Neuronal stem cell (in vitro differentiated cells): ENCODE data around the gene STRIT1.

Experiments
- DNase-seq: peaks from one replicate; pipeline ENCODE4 v3.0.0-alpha.2; 2013; ENCODE audit warnings: low spot score
- H2AFZ ChIP-seq: one replicate; pipeline ENCODE4 v1.6.1; 2013; ENCODE audit warnings: mild to moderate bottlenecking, low read length, inconsistent platforms
- H2AK5ac ChIP-seq: 2 replicates; pipeline ENCODE4 v1.6.1; 2013; ENCODE audit warnings: low read depth, mild to moderate bottlenecking, inconsistent platforms, low read length, moderate library complexity, mixed read lengths
- H2BK120ac ChIP-seq: 2 replicates; pipeline ENCODE4 v1.6.1; 2013; ENCODE audit warnings: low read depth, mild to moderate bottlenecking, inconsistent platforms, low read length, moderate library complexity, mixed read lengths
- H2BK12ac ChIP-seq: one replicate; pipeline ENCODE4 v1.6.1; 2013; ENCODE audit warnings: low read length, inconsistent platforms
- H2BK15ac ChIP-seq: 2 replicates; pipeline ENCODE4 v1.6.1; 2013; ENCODE audit warnings: mild to moderate bottlenecking, low read length, inconsistent platforms, mixed read lengths
- H2BK5ac ChIP-seq: one replicate; pipeline ENCODE4 v1.6.1; 2013; ENCODE audit warnings: inconsistent platforms, mild to moderate bottlenecking, low read length, moderate library complexity
- H3K14ac ChIP-seq: one replicate; pipeline ENCODE4 v1.6.1; 2013; ENCODE audit warnings: low read length, inconsistent platforms
- H3K18ac ChIP-seq: 2 replicates; pipeline ENCODE4 v1.6.1; 2013; ENCODE audit warnings: low read length, inconsistent platforms
- H3K23ac ChIP-seq: 2 replicates; pipeline ENCODE4 v1.6.1; 2013; ENCODE audit warnings: low read depth, mild to moderate bottlenecking, mixed read lengths, low read length, inconsistent platforms; ENCODE audit not compliant: poor library complexity
- H3K27ac ChIP-seq: replicated peaks from 3 replicates; pipeline ENCODE4 v1.5.1; 2013; ENCODE audit warnings: low read length, inconsistent platforms
- H3K27me3 ChIP-seq, 3 experiments: 2 replicates each; pipeline ENCODE4 v1.6.1; 2013; ENCODE audit warnings: low read length in 3 of 3, mild to moderate bottlenecking in 2 of 3, inconsistent platforms in 1 of 3, low read depth in 1 of 3, mixed read lengths in 1 of 3, moderate library complexity in 1 of 3; ENCODE audit not compliant: control insufficient read depth in 3 of 3, insufficient read depth in 3 of 3
- H3K36me3 ChIP-seq, 2 donors: replicated peaks in 1 of 2; 2 replicates each; pipeline ENCODE4 v1.6.1; 2013; ENCODE audit warnings: low read length in 2 of 2; ENCODE audit not compliant: control insufficient read depth in 2 of 2, insufficient read depth in 2 of 2
- H3K4ac ChIP-seq: 2 replicates; pipeline ENCODE4 v1.6.1; 2013; ENCODE audit warnings: inconsistent platforms, mild to moderate bottlenecking, low read length, moderate library complexity
- H3K4me1 ChIP-seq, 2 donors: 1 replicate in 1 of 2; 2 replicates in 1 of 2; pipeline ENCODE4 v1.6.1; 2013; ENCODE audit warnings: low read length in 2 of 2, low read depth in 1 of 2; ENCODE audit not compliant: control insufficient read depth in 2 of 2, insufficient read depth in 1 of 2
- H3K4me2 ChIP-seq: one replicate; pipeline ENCODE4 v1.6.1; 2013; ENCODE audit warnings: mild to moderate bottlenecking, low read length, inconsistent platforms; ENCODE audit not compliant: insufficient read depth, poor library complexity, severe bottlenecking
- H3K4me3 ChIP-seq, 2 donors: 2 replicates each; pipeline ENCODE4 v1.5.1; 2013; ENCODE audit warnings: low read length in 2 of 2, mild to moderate bottlenecking in 2 of 2, inconsistent platforms in 1 of 2, moderate library complexity in 1 of 2
- H3K79me1 ChIP-seq: one replicate; pipeline ENCODE4 v1.6.1; 2013; ENCODE audit warnings: low read depth, mild to moderate bottlenecking, inconsistent platforms, low read length, moderate library complexity
- H3K9ac ChIP-seq: one replicate; pipeline ENCODE4 v1.6.1; 2013; ENCODE audit warnings: mild to moderate bottlenecking, low read depth, low read length, inconsistent platforms; ENCODE audit not compliant: poor library complexity
- H3K9me3 ChIP-seq, 2 donors: replicated peaks in 1 of 2; 2 replicates each; pipeline versions ENCODE3 to v1.6.1; 2013; ENCODE audit warnings: low read length in 2 of 2, mild to moderate bottlenecking in 2 of 2, inconsistent platforms in 1 of 2, low read depth in 1 of 2, mixed read lengths in 1 of 2, moderate library complexity in 1 of 2; ENCODE audit not compliant: control insufficient read depth in 2 of 2, insufficient read depth in 1 of 2
- H4K8ac ChIP-seq: one replicate; pipeline ENCODE4 v1.6.1; 2013; ENCODE audit warnings: low read depth, mild to moderate bottlenecking, inconsistent platforms, low read length, moderate library complexity
- H4K91ac ChIP-seq: one replicate; pipeline ENCODE4 v1.6.1; 2013; ENCODE audit warnings: low read length, low read depth, mild to moderate bottlenecking, inconsistent platforms; ENCODE audit not compliant: poor library complexity
- WGBS, 2 donors: extraction: QIAGEN DNeasy Blood & Tissue Kit; methylation state at CpG; one replicate each; pipeline ENCODE4 v1.1.7; 2013; ENCODE audit warnings: missing lambda C conversion rate in 2 of 2, mixed read lengths in 1 of 2; ENCODE audit not compliant: insufficient read length in 2 of 2, insufficient replicate concordance in 1 of 2; ENCODE audit errors: extremely low coverage in 2 of 2; 5-methylcytosine and 5-hydroxymethylcytosine counted together

Gene STRIT1

GRCh38 chr3:155326901-155327300, 33.4 kb upstream of the STRIT1 start:
- Histone ChIP-seq H3K36me3 (no peaks in the 10 kb centered on the region), H3K23ac (no peak overlapping the region), H3K27ac (no peak overlapping the region), H3K18ac (no peak overlapping the region), H2AK5ac (no peak overlapping the region), H3K79me1 (no peaks in the 10 kb centered on the region), H2BK120ac (no peak overlapping the region), H3K4ac (no peak overlapping the region), H3K9ac (no peak overlapping the region), H3K4me3 (no peak overlapping the region), H2BK5ac (no peak overlapping the region), H2AFZ (no peak overlapping the region), H4K8ac (no peak overlapping the region), H2BK12ac (no peak overlapping the region), H3K9me3 (no peaks in the 10 kb centered on the region), H3K14ac (no peak overlapping the region), H3K4me1 (peaks cover 1 to 2% of the 10 kb centered on the region in 2 donors), H3K27me3 (no peaks in the 10 kb centered on the region), H4K91ac (no peak overlapping the region), H2BK15ac (no peak overlapping the region), H3K4me2 (no peak overlapping the region)
- WGBS, 2 donors = no CpG with 5 or more reads among the region's 4 CpGs
- no peak for DNase-seq

DNA sequence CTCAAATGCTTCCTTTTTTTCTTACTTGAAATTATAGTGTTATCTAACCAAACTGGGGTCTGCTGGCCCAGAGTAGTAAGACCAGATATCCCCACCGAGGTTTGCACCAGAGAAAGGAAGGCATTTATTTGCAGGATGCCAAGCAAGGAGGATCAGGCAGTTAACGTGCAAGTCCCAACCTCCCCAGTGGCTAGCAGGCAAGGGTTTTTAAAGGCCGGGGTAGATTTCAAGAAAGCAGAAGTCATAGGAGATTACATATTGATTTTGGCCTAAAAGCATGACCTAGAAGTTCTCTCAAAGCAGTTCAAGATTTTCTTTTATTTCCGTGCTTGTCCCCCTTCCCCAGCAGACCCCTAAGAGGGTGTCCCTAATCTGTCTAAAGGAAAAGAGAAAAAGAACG, 32.8 kb upstream of the STRIT1 start:
- Histone ChIP-seq H3K36me3 (no peaks in the 10 kb centered on the region), H2BK5ac (no peak overlapping the region), H2BK12ac (no peak overlapping the region), H3K14ac (no peak overlapping the region), H3K27ac (no peak overlapping the region), H4K8ac (no peak overlapping the region), H3K4me3 (no peak overlapping the region), H4K91ac (no peak overlapping the region), H2AFZ (peak overlapping the region; percentile 52), H2AK5ac (no peak overlapping the region), H2BK120ac (no peak overlapping the region), H3K27me3 (no peaks in the 10 kb centered on the region), H3K9ac (no peak overlapping the region), H2BK15ac (no peak overlapping the region), H3K23ac (no peak overlapping the region), H3K4me2 (no peak overlapping the region), H3K4me1 (peaks cover 1 to 2% of the 10 kb centered on the region in 2 donors), H3K9me3 (no peaks in the 10 kb centered on the region), H3K4ac (no peak overlapping the region), H3K79me1 (no peaks in the 10 kb centered on the region), H3K18ac (no peak overlapping the region)
- no CpG with 5 or more reads among the region's 5 CpGs for WGBS, 2 donors
- no peak for DNase-seq

DNA sequence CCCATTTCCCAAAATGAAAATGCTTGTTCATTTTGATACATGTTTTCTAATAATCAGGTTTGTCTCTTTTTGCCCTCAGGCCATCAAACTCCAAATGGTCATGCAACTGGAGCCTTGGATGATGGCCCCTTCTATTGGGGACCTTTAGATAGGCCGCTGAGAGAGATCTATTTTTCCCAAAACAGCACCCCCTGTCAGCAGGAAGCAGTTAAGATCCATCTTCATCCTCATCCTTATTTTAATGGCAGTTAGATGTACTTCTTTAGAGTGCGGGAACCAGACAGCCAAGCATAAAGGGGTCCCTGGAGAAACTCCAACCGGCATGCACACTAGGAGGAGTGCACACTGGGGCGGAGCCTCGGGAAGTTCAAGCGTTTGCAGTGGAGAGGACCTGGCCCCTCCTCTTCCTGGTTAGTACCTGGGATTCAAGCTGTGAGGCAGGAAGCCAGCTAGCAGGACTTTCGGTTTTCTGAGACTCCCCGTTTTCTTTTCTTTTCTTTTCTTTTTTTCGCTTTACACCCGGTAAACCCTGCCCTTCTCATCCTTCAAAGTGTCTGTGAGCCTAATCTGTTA, 31.9 kb upstream of the STRIT1 start:
- DNase-seq = no peak
- Histone ChIP-seq H3K4me1 (peaks cover 1 to 2% of the 10 kb centered on the region in 2 donors), H3K79me1 (no peaks in the 10 kb centered on the region), H4K8ac (no peak overlapping the region), H3K18ac (peak overlapping the region; percentile 57), H3K9me3 (no peaks in the 10 kb centered on the region), H3K27me3 (no peaks in the 10 kb centered on the region), H3K4ac (no peak overlapping the region), H4K91ac (no peak overlapping the region), H3K4me2 (no peak overlapping the region), H2AK5ac (no peak overlapping the region), H3K36me3 (no peaks in the 10 kb centered on the region), H2AFZ (peak overlapping the region; percentile 52), H2BK120ac (no peak overlapping the region), H3K23ac (no peak overlapping the region), H2BK12ac (no peak overlapping the region), H3K27ac (no peak overlapping the region), H3K4me3 (no peak overlapping the region), H2BK15ac (no peak overlapping the region), H2BK5ac (no peak overlapping the region), H3K14ac (no peak overlapping the region), H3K9ac (no peak overlapping the region)
- WGBS, 2 donors = no CpG with 5 or more reads among the region's 10 CpGs

DNA sequence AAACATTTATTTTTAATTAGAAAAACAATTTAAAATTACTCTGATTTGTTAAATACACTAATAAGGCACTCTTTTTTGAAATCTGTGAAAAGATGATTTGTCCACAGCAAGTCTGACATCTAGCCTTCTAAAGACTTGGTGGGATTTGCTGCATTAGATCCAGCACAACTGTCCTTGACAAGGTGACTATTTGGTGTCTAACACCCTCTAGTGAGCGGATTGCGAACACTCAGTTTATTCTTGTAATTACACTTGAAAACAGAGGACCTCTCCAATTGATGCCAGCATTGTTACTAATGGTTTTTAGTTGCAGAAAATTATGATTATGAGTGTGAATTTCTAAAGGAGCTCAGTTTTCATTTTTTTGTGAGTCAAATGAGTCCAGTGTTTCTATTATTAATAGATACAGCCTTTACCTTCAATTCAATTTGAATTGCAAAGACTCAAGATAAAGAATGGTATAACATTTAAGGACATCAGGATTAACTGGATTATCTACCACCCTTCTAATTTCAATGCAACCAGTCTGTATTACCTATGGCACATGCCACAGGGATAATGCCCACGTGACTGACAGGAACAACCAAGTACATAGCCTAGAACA, 29.7 kb upstream of the STRIT1 start:
- H3K4me3 ChIP-seq = no peak overlapping the region
- DNase-seq = peak; percentile 51
- H3K9me3 ChIP-seq = no peaks in the 10 kb centered on the region
- H4K91ac ChIP-seq = no peak overlapping the region
- H3K4me1 ChIP-seq = peaks cover 1 to 2% of the 10 kb centered on the region in 2 donors
- H3K27ac ChIP-seq = no peak overlapping the region
- no peaks in the 10 kb centered on the region for H3K36me3 ChIP-seq
- H3K4ac ChIP-seq = no peak overlapping the region
- no peaks in the 10 kb centered on the region for H3K79me1 ChIP-seq
- H3K14ac ChIP-seq = no peak overlapping the region
- H4K8ac ChIP-seq = no peak overlapping the region
- H2BK12ac ChIP-seq = no peak overlapping the region
- H2BK5ac ChIP-seq = no peak overlapping the region
- no peak overlapping the region for H3K18ac ChIP-seq
- no peak overlapping the region for H2AK5ac ChIP-seq
- no peak overlapping the region for H2BK15ac ChIP-seq
- H2BK120ac ChIP-seq = no peak overlapping the region
- WGBS, 2 donors = no CpG with 5 or more reads among the region's 3 CpGs
- H2AFZ ChIP-seq = no peak overlapping the region
- H3K4me2 ChIP-seq = no peak overlapping the region
- H3K27me3 ChIP-seq = no peaks in the 10 kb centered on the region
- no peak overlapping the region for H3K9ac ChIP-seq
- H3K23ac ChIP-seq = no peak overlapping the region
